ENCODE measurements around the gene SRRM1. TPM values are rescaled to one million over a fixed set of nuclear protein-coding genes. Genes with fewer than 3 reads are reported as not detected.
"Not testable (repeated sequence)": the region's sequence is repeated elsewhere in the genome, so short reads cannot be mapped to it uniquely, and the experiment has no call there.

The SRRM1 gene
- total and polyA plus RNA-seq, 7 donors, result 19.2 to 171 (median 81.5) TPM

GRCh38 chr1:24673341-24673740 lies 30.2 kb downstream of the SRRM1 start:
- WGBS, 2 donors, result 95 to 97% methylated on average over 6 of the region's 6 CpGs
- TF ChIP-seq POLR2A (IDR thresholded peaks at IDR 0.05), result no peak
- no peak for TF ChIP-seq CTCF (IDR thresholded peaks at IDR 0.05)
- TF ChIP-seq POLR2AphosphoS5 (IDR thresholded peaks at IDR 0.05), result no peak
- TF ChIP-seq EP300 (IDR thresholded peaks at IDR 0.05), result no peak
- Histone ChIP-seq H3K4me3 (no peak overlapping the region), H3K27ac (no peak overlapping the region), H3K9me3 (no peaks in the 10 kb centered on the region), H3K4me1 (no peaks in the 10 kb centered on the region), H3K27me3 (no peaks in the 10 kb centered on the region), H3K36me3 (peaks cover 26 to 81% (median 49%) of the 10 kb centered on the region in 4 donors)
- no peak for DNase-seq
- intact Hi-C loops (cut with DNase I), result no loop called here

GRCh38 chr1:24678421-24678820 lies 35.3 kb downstream of the SRRM1 start:
- H3K4me1 ChIP-seq; intact Hi-C loops (cut with DNase I); H3K9me3 ChIP-seq; H3K27ac ChIP-seq; H3K27me3 ChIP-seq; H3K4me3 ChIP-seq; DNase-seq: not testable (repeated sequence)
- H3K36me3 ChIP-seq, result peaks cover 0 to 31% (median 12%) of the 10 kb centered on the region in 4 donors
- 90 to 97% methylated on average over 3 of the region's 3 CpGs for WGBS, 2 donors

- DNase-seq, result no peak
- TF ChIP-seq EP300 (IDR thresholded peaks at IDR 0.05) (no peak), CTCF (IDR thresholded peaks at IDR 0.05) (no peak), POLR2A (IDR thresholded peaks at IDR 0.05) (no peak), POLR2AphosphoS5 (IDR thresholded peaks at IDR 0.05) (no peak)
- no peaks in the 10 kb centered on the region for H3K9me3 ChIP-seq
- intact Hi-C loops (cut with DNase I), result no loop called here
- peaks cover 0 to 18% (median under 1%) of the 10 kb centered on the region in 4 donors for H3K36me3 ChIP-seq
- peaks cover 0 to 5% (median 1%) of the 10 kb centered on the region in 4 donors for H3K4me1 ChIP-seq
- H3K4me3 ChIP-seq, result no peak overlapping the region
- H3K27ac ChIP-seq, result no peak overlapping the region
- H3K27me3 ChIP-seq, result no peaks in the 10 kb centered on the region
- 92% methylated on average over 4 of the region's 4 CpGs for WGBS, 2 donors
Observed at GRCh38 chr1:24679725-24680124, 36.6 kb downstream of the SRRM1 start.

GRCh38 chr1:24683713-24684162 lies 40.6 kb downstream of the SRRM1 start:
- intact Hi-C loops (cut with DNase I), result no loop called here
- H3K4me3 ChIP-seq, result no peak overlapping the region
- H3K27me3 ChIP-seq, result no peaks in the 10 kb centered on the region
- TF ChIP-seq POLR2A (IDR thresholded peaks at IDR 0.05) (no peak), EP300 (IDR thresholded peaks at IDR 0.05) (no peak), CTCF (IDR thresholded peaks at IDR 0.05) (no peak), POLR2AphosphoS5 (IDR thresholded peaks at IDR 0.05) (no peak)
- H3K9me3 ChIP-seq, result no peaks in the 10 kb centered on the region
- no peak overlapping the region for H3K27ac ChIP-seq
- peaks cover 0 to 12% (median 3%) of the 10 kb centered on the region in 4 donors for H3K4me1 ChIP-seq
- H3K36me3 ChIP-seq, result no peaks in the 10 kb centered on the region
- WGBS, 2 donors, result 34 to 64% methylated on average over 6 of the region's 6 CpGs
- DNase-seq, result no peak

GRCh38 chr1:24688033-24688432 lies 44.9 kb downstream of the SRRM1 start:
- intact Hi-C loops (cut with DNase I), result loop anchor here (2.0 kb wide), 1 partner anchor 143 kb away; no protein-coding TSS in a partner anchor
- H3K27ac ChIP-seq, result no peak overlapping the region
- H3K4me1 ChIP-seq, result peaks cover 0 to 13% (median 4%) of the 10 kb centered on the region in 4 donors
- WGBS, 2 donors, result 80 to 88% methylated on average over 2 of the region's 2 CpGs
- H3K4me3 ChIP-seq, result no peak overlapping the region
- no peaks in the 10 kb centered on the region for H3K9me3 ChIP-seq
- no peak for DNase-seq
- no peaks in the 10 kb centered on the region for H3K27me3 ChIP-seq
- H3K36me3 ChIP-seq, result no peaks in the 10 kb centered on the region
- no peak for TF ChIP-seq POLR2AphosphoS5 (IDR thresholded peaks at IDR 0.05)
- TF ChIP-seq POLR2A (IDR thresholded peaks at IDR 0.05), result no peak
- TF ChIP-seq EP300 (IDR thresholded peaks at IDR 0.05), result no peak
- no peak for TF ChIP-seq CTCF (IDR thresholded peaks at IDR 0.05)

Measured in sigmoid colon (tissue), 7 donors.